GM12878 (cell line): ENCODE measurements around the gene TP73. TPM values are rescaled to one million over a fixed set of nuclear protein-coding genes. Genes with fewer than 3 reads are reported as not detected.

Experiments
- ASH2L ChIP-seq: fragments of 300-600, 200-600 bp; sonication (generic); IDR thresholded peaks from 2 replicates; pipeline ENCODE4 v1.6.1; 2017; ENCODE audit warnings: low read depth, mild to moderate bottlenecking, borderline replicate concordance
- BACH1 ChIP-seq: fragments of 450-650 bp; IDR thresholded peaks from 2 replicates; pipeline ENCODE4 v1.6.1; 2017; ENCODE audit warnings: mild to moderate bottlenecking, borderline replicate concordance
- CBX3 ChIP-seq: fragments of 200-600 bp; sonication (generic); IDR thresholded peaks from 2 replicates; pipeline ENCODE4 v1.6.1; 2016; ENCODE audit warnings: low read depth, borderline replicate concordance
- IRF4 ChIP-seq: IDR thresholded peaks from 2 replicates; pipeline ENCODE4 v1.6.1; 2011; ENCODE audit warnings: low read depth, low read length
- KAT2A ChIP-seq: conservative IDR thresholded peaks from 2 replicates; pipeline ENCODE4 v1.6.1; 2011; ENCODE audit warnings: low read depth, low read length; ENCODE audit not compliant: control insufficient read depth
- LARP7 ChIP-seq: fragments of 450-650 bp; IDR thresholded peaks from 2 replicates; pipeline ENCODE4 v1.6.1; 2017; ENCODE audit warnings: mild to moderate bottlenecking
- YY1 ChIP-seq: IDR thresholded peaks from 2 replicates; pipeline ENCODE4 v1.6.1; 2011; ENCODE audit warnings: low read depth, mild to moderate bottlenecking, low read length
- polyA plus RNA-seq, 11 experiments: library from polyadenylated mRNA; depleted of rRNA in 4 of 11; unstranded in 6 of 11; stranded (reverse) in 5 of 11; fragments of >200 nt; fragmentation: Nextera tagmentation in 4 of 11; fragmentation: Illumina TruSeq in 1 of 11; extraction: Ambion mirVana in 4 of 11; extraction: Trizol in 1 of 11; gene quantifications; 1 replicate in 1 of 11; 2 replicates in 10 of 11; pipeline versions ENCODE4 v1.2.1 to v1.2.3, GENCODE V29; 2011 to 2016; ENCODE audit warnings: inconsistent platforms in 2 of 11, missing spikeins in 2 of 11, low read depth in 1 of 11
- total RNA-seq, 4 experiments: library from RNA; depleted of rRNA in 3 of 4; stranded (reverse); fragments of >200 nt in 3 of 4; fragmentation: Illumina TruSeq in 1 of 4; extraction: Trizol in 1 of 4; gene quantifications; 2 replicates each; pipeline versions ENCODE4 v1.2.1 to v1.2.3, GENCODE V29; 2013 to 2021
- TF ChIP-seq, protein P1 (sequence below): fragments of 450-650 bp; IDR thresholded peaks from 2 replicates; pipeline ENCODE4 v1.6.1; 2017; ENCODE audit warnings: mild to moderate bottlenecking, moderate library complexity
- TF ChIP-seq, protein P2 (sequence below): IDR thresholded peaks from 2 replicates; pipeline ENCODE4 v1.6.1; 2012; ENCODE audit warnings: mild to moderate bottlenecking, low read depth, low read length
- TF ChIP-seq, protein P3 (sequence below): fragments of 450-650 bp; IDR thresholded peaks from 2 replicates; pipeline ENCODE4 v1.6.1; 2017; ENCODE audit warnings: mild to moderate bottlenecking, low read depth, inconsistent platforms; ENCODE audit not compliant: poor library complexity, severe bottlenecking
- TF ChIP-seq, protein P4 (sequence below): fragments of 450-650 bp; IDR thresholded peaks from 2 replicates; pipeline ENCODE4 v1.6.1; 2017; ENCODE audit warnings: mild to moderate bottlenecking, moderate library complexity
- TF ChIP-seq, protein P5 (sequence below): fragments of 450-650 bp; IDR thresholded peaks from 2 replicates; pipeline ENCODE4 v1.6.1; 2017; ENCODE audit warnings: mild to moderate bottlenecking

The TP73 gene
- total and polyA plus RNA-seq, 10 of the 15 experiments (the other 5 are each of a cell fraction or from before 2014, with no cell fraction given) = 0.08 to 54.2 (median 14.9) TPM

DNA sequence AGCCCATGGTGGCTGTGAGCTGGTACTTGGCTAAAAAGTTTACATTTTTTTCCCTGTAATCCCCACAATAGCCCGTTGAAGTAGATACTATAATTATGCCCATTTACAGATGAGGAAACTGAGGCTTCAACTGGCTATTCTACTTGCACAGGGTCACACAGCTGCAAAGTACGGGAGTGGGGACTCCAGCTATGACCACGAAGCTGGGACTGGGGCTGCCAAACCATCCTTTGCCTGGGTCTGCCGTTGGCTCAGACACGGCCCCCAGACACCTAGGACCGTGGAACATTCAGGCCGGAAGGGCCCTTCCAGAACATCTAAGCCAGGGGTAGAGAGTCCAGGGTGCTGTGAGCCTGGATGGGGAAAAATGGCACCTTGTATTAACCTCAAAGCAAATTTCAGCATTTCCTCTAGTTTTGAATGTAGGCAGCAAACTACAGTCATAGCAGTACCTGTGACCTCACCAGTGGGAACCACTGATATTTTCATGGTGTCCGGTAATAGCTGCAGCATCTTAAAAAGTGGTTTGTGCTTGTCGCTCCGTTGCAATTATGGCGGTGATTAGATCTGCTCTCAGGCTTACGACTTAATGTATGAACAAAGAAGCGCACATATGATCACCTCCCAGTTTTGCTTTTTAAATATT, 4.3 kb downstream of the TP73 start (continued):
- TF ChIP-seq, protein P1, sequence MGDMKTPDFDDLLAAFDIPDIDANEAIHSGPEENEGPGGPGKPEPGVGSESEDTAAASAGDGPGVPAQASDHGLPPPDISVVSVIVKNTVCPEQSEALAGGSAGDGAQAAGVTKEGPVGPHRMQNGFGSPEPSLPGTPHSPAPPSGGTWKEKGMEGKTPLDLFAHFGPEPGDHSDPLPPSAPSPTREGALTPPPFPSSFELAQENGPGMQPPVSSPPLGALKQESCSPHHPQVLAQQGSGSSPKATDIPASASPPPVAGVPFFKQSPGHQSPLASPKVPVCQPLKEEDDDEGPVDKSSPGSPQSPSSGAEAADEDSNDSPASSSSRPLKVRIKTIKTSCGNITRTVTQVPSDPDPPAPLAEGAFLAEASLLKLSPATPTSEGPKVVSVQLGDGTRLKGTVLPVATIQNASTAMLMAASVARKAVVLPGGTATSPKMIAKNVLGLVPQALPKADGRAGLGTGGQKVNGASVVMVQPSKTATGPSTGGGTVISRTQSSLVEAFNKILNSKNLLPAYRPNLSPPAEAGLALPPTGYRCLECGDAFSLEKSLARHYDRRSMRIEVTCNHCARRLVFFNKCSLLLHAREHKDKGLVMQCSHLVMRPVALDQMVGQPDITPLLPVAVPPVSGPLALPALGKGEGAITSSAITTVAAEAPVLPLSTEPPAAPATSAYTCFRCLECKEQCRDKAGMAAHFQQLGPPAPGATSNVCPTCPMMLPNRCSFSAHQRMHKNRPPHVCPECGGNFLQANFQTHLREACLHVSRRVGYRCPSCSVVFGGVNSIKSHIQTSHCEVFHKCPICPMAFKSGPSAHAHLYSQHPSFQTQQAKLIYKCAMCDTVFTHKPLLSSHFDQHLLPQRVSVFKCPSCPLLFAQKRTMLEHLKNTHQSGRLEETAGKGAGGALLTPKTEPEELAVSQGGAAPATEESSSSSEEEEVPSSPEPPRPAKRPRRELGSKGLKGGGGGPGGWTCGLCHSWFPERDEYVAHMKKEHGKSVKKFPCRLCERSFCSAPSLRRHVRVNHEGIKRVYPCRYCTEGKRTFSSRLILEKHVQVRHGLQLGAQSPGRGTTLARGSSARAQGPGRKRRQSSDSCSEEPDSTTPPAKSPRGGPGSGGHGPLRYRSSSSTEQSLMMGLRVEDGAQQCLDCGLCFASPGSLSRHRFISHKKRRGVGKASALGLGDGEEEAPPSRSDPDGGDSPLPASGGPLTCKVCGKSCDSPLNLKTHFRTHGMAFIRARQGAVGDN = peak; percentile 39; the same call in 1 of the 2 replicates
- TF ChIP-seq, protein P2, sequence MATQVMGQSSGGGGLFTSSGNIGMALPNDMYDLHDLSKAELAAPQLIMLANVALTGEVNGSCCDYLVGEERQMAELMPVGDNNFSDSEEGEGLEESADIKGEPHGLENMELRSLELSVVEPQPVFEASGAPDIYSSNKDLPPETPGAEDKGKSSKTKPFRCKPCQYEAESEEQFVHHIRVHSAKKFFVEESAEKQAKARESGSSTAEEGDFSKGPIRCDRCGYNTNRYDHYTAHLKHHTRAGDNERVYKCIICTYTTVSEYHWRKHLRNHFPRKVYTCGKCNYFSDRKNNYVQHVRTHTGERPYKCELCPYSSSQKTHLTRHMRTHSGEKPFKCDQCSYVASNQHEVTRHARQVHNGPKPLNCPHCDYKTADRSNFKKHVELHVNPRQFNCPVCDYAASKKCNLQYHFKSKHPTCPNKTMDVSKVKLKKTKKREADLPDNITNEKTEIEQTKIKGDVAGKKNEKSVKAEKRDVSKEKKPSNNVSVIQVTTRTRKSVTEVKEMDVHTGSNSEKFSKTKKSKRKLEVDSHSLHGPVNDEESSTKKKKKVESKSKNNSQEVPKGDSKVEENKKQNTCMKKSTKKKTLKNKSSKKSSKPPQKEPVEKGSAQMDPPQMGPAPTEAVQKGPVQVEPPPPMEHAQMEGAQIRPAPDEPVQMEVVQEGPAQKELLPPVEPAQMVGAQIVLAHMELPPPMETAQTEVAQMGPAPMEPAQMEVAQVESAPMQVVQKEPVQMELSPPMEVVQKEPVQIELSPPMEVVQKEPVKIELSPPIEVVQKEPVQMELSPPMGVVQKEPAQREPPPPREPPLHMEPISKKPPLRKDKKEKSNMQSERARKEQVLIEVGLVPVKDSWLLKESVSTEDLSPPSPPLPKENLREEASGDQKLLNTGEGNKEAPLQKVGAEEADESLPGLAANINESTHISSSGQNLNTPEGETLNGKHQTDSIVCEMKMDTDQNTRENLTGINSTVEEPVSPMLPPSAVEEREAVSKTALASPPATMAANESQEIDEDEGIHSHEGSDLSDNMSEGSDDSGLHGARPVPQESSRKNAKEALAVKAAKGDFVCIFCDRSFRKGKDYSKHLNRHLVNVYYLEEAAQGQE = 0 out of 2 replicates have a peak, but pooled peaks have one; percentile 15
- TF ChIP-seq BACH1 (peak; percentile 88; the same call in 1 of the 2 replicates), KAT2A (no peak), ASH2L (no peak), YY1 (peak; percentile 92), CBX3 (no peak), LARP7 (no peak), IRF4 (peak; percentile 99)
- TF ChIP-seq, protein P3, sequence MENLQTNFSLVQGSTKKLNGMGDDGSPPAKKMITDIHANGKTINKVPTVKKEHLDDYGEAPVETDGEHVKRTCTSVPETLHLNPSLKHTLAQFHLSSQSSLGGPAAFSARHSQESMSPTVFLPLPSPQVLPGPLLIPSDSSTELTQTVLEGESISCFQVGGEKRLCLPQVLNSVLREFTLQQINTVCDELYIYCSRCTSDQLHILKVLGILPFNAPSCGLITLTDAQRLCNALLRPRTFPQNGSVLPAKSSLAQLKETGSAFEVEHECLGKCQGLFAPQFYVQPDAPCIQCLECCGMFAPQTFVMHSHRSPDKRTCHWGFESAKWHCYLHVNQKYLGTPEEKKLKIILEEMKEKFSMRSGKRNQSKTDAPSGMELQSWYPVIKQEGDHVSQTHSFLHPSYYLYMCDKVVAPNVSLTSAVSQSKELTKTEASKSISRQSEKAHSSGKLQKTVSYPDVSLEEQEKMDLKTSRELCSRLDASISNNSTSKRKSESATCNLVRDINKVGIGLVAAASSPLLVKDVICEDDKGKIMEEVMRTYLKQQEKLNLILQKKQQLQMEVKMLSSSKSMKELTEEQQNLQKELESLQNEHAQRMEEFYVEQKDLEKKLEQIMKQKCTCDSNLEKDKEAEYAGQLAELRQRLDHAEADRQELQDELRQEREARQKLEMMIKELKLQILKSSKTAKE = peak; percentile 86
- TF ChIP-seq, protein P4, sequence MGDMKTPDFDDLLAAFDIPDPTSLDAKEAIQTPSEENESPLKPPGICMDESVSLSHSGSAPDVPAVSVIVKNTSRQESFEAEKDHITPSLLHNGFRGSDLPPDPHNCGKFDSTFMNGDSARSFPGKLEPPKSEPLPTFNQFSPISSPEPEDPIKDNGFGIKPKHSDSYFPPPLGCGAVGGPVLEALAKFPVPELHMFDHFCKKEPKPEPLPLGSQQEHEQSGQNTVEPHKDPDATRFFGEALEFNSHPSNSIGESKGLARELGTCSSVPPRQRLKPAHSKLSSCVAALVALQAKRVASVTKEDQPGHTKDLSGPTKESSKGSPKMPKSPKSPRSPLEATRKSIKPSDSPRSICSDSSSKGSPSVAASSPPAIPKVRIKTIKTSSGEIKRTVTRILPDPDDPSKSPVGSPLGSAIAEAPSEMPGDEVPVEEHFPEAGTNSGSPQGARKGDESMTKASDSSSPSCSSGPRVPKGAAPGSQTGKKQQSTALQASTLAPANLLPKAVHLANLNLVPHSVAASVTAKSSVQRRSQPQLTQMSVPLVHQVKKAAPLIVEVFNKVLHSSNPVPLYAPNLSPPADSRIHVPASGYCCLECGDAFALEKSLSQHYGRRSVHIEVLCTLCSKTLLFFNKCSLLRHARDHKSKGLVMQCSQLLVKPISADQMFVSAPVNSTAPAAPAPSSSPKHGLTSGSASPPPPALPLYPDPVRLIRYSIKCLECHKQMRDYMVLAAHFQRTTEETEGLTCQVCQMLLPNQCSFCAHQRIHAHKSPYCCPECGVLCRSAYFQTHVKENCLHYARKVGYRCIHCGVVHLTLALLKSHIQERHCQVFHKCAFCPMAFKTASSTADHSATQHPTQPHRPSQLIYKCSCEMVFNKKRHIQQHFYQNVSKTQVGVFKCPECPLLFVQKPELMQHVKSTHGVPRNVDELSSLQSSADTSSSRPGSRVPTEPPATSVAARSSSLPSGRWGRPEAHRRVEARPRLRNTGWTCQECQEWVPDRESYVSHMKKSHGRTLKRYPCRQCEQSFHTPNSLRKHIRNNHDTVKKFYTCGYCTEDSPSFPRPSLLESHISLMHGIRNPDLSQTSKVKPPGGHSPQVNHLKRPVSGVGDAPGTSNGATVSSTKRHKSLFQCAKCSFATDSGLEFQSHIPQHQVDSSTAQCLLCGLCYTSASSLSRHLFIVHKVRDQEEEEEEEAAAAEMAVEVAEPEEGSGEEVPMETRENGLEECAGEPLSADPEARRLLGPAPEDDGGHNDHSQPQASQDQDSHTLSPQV = no peak
- TF ChIP-seq, protein P5, sequence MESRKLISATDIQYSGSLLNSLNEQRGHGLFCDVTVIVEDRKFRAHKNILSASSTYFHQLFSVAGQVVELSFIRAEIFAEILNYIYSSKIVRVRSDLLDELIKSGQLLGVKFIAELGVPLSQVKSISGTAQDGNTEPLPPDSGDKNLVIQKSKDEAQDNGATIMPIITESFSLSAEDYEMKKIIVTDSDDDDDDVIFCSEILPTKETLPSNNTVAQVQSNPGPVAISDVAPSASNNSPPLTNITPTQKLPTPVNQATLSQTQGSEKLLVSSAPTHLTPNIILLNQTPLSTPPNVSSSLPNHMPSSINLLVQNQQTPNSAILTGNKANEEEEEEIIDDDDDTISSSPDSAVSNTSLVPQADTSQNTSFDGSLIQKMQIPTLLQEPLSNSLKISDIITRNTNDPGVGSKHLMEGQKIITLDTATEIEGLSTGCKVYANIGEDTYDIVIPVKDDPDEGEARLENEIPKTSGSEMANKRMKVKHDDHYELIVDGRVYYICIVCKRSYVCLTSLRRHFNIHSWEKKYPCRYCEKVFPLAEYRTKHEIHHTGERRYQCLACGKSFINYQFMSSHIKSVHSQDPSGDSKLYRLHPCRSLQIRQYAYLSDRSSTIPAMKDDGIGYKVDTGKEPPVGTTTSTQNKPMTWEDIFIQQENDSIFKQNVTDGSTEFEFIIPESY = no peak
